Activated T-cell treated with anti-CD3 and anti-CD28 coated beads for 48 hours (primary cell): Measurements from ENCODE around the gene ZFAND3.
"Not testable (repeated sequence)": the region's sequence is repeated elsewhere in the genome, so short reads cannot be mapped to it uniquely, and the experiment has no call there.

ENCODE experiments used
- DNase-seq: peaks from one replicate; pipeline ENCODE4 v3.0.0-alpha.2; 2020; ENCODE audit warnings: low read depth

The ZFAND3 gene

GRCh38 chr6:37972994-37973757 is 153.6 kb downstream of the ZFAND3 start:
- no peak for DNase-seq

DNA sequence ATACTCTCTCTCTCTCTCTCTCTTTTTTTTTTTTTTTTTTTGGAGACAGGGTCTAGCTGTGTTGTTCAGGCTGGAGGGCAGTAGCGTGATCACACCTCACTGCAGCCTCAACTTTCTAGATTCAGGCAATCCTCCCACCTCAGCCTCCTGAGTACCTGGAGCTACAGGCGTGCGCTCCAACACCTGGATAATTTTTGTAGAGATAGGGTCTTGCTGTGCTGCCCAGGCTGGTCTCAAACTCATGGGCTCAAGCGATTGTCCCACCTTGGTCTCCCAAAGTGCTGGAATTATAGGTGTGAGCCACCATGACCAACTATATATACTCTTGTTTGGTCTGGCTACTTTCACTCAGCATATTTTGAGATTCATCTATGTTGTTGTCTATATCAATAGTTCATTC is 154.9 kb downstream of the ZFAND3 start:
- no peak for DNase-seq

DNA sequence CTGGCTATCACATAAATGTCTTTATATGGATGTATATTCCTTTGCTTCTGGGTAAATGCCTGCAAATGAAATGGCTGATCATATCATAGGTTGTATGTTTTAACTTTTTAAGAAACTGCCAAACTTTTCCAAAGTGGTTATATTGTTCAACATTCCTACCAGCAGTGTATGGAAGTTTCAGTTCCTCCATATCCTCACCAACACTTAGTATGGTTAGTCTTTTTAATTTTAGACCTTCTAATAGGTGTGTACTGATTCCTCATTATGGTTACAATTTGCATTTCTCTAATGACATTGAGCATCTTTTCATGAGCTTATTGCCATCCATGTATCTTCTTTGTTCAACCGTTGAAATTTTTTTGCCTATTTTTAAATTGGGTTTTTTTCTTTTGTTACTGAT is 155.4 kb downstream of the ZFAND3 start:
- no peak for DNase-seq

GRCh38 chr6:37977715-37978114 is 158.2 kb downstream of the ZFAND3 start:
- DNase-seq = no peak

DNA sequence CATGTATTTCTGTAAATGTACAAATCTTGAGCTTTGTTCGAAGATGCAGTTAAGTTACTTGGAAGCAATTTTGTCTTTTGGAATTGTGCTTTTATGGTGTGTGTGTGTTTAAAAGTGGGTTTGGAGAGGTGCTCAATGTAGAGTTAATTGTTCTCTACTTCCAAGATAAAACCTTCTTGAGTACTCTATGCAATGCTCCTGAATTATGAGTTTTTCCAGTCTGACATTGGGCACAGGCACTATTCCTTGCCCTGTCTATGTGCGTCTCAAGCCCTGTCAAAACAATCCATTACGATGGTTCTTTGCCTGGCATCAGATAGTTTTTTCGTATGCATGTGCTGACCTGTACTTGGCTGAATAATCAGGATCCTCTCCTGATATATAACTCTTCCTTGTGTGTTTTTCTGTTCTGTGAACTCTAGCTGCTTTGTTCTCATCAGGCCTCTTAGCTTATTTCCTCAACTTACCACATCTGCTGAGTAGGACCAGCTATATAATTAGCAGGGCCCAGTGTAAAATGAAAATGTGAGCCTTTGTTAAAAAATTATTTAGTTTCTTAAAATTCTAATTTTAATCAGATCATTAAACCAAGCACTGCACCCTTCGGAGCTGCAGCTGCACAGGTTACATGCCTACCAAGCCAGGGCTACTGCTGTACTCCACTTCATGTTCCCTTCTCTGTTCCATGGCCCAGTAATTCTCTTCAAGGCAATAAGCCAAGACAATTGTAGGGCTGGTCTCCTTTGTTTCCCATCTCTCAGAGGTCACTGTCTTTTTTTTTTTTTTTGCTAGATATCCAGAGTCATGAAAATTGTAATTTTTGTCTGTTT is 160.1 kb downstream of the ZFAND3 start:
- no peak for DNase-seq

DNA sequence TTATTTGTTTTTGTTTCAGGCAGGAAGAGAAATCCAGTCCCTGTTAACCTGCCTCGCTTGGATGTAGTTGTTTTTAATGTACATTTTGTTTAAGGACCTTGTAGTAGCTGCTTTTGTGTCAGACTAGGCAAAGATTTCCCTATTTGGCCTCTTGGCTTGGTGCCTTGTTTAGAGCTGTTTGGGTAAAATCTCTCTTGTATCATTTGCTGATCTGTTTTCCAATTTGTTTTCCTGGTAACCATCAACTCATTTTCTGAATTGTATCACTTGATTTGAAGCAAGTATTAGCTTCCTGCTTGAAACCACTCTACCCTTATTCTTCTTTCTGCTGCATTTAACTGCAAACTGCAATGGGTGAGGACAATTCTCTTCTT is 160.7 kb downstream of the ZFAND3 start:
- no peak for DNase-seq

DNA sequence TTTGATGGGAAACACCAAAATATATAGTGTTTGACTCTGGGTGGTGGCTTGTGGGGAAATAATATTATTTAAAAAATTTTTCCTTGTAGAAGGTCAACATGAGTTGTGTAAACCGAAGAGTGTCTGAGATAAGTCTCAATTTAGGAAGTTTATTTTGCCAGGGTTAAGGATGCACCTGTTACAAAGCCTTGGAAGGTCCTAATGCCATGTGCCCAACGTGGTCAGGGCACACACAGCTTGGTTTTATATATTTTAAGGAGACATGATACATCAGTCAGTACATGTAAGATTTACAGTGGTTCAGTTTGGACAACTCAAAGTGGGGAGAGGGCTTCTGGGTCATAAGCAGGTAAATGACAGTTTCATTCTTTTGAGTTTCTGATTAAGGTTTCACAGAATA is 162.1 kb downstream of the ZFAND3 start:
- DNase-seq = no peak

DNA sequence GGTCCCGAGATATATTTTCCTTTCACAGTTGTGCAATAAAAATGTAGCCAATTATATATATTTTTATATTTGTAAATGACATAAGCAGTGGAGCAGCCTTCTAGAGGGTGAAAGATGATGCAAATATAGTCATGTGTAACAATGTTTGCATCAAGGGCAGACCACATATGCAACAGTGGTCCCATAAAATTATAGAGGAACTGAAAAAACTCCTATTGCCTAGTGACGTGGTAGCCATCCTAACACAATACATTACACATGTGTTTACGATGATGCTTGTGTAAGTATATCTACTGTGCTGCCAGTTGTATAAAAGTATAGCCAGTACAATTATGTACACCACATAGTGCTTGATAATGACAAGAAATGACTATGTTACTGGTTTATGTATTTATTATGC is 162.8 kb downstream of the ZFAND3 start:
- DNase-seq = no peak

DNA sequence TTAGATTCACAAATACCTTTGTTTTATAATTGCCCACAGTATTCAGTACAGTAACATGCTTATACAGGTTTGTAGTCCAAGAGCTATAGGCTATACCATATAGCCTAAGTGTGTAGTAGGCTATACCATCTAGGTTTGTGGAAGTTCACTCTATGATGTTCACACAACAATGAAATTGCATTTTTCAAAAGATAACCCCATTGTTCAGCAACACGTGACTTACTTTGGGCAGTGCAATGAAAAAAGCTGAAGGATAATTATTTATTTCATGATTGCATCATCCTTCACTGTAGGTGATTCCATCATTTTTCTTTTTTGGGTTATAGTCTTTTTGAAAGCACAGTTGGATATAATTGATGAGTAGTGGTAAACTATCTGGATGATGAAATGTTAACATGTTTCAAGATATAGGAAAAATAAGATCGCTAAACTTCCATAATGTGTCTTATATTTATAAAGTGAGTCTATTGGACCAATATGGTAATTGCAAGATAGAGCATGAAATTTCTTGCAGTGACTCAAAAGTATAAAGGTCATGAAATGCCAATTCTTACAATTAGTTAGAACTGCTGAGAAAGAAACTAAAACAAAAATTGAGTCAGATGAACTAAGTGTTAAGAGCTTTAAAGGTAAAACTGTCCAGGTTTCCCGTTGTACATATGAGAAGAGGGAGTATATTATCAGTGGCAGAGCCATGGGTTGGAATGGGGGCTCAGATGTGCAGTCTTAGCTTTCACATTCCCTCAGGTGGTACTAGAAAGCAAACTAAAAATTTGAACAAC is 164.4 kb downstream of the ZFAND3 start:
- no peak for DNase-seq

DNA sequence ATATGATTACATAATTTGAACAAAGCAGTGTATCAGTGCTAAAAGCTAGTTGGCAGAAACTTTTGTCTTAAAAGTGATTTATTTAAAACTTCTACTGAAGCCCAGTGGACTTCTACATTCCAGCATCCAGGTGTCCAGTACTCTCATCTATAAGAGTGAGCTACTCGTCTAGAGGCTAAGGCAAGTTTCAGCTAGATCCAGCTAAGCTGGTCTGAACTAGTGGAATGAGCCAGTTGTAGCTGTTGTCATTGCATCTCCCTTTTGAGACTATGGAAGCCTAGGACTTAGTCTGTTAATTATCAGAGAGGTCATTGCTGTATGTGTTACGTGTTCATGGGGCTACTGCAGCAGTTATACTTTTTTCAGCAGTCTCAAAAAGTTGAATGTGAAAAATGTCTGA is 165.1 kb downstream of the ZFAND3 start:
- no peak for DNase-seq

DNA sequence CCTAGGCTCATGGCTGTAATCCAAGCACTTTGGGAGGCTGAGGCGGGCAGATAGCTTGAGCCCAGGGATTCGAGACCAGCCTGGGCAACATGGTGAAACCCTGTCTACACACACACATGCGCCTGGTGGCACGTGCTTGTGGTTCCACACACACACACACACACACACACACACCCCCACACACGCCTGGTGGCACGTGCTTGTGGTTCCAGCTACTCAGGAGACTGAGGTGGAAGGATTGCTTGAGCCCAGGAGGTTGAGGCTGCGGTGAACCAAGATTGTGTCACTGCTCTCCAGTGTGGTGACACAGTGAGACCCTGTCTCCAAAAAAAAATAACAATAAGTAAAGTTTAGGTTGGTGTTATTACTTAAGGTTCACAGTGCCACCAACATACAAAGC is 165.8 kb downstream of the ZFAND3 start:
- DNase-seq = peak; percentile 30

DNA sequence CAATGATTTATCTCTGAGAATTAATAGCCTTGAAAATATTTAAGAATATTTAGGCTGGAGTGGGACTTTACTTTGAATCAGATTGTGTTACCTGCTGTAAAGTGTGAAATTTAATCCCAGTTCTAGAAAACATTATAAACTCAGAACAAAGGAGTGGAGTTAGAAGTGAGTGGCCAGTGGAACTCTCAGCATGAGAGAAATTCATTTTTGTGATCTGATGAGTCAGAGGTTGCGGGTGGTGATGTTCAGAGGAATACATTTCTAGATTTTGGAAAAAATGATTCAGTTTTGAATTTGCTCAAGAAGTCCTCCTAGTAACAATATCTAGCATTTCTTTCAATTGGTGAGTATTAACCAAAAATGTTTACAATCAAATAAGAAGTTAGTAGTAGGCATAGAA is 167.5 kb downstream of the ZFAND3 start:
- no peak for DNase-seq

DNA sequence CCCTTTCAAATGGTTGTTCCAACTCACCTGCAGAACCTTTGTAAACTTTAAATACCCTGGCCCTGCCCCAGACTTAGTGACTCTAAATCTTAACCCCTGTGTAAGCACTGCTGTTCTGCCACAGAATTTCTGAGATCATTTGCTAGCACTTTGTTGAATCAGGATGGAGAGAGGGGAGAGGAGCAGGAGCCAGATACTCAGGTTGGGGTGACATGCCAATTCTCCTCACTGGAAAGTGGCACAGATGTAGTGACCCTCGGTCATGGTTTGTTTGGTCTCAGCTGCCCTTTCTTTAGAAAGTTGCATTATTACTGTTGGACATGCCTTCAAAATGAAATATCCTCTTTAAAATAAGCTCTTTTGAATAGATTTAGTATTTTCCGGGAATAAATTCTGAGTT is 168.0 kb downstream of the ZFAND3 start:
- no peak for DNase-seq

DNA sequence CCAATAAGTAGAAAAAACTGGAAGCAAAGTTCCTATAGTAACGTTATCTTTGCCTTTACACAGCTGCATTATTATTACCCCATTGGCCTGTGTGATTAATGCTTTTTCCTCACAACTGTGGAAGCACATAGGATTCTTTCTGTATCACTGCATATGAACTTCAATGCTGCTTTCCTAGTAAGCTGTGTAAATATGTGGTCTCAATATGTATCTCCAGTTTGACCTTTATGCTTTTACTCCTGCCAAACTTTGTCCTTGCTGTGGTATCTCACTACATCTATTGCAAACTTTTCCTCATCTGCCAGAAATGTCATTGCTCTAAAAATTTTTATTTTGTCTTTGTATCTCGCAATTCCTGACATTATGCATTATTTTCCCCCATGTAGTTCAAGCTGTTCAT is 168.6 kb downstream of the ZFAND3 start:
- no peak for DNase-seq

GRCh38 chr6:37988696-37989095 is 169.2 kb downstream of the ZFAND3 start:
- DNase-seq = no peak

GRCh38 chr6:37990762-37991525 is 171.4 kb downstream of the ZFAND3 start:
- DNase-seq = no peak

DNA sequence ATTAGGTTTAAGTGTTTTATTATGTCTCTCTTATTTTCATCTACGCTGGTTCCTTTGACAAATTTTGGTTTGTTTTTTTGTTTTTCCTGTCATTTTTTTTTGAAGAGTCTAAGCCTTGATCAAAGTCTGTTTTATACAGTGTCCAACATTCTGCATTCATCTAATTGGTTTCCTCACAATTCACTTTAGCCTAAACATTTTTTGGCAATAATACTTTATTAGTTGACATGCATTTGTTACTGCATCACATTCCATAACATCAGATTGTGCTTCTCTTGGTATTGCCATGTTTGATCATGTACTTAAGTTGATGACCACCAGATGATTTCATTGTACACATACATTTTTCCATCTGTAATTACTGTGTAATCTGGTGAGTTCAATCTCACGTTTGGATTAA is 173.2 kb downstream of the ZFAND3 start:
- no peak for DNase-seq

- DNase-seq = not testable (repeated sequence)
Measured at GRCh38 chr6:37993194-37993593, 173.7 kb downstream of the ZFAND3 start.

GRCh38 chr6:37993596-37993995 is 174.1 kb downstream of the ZFAND3 start:
- DNase-seq = no peak

DNA sequence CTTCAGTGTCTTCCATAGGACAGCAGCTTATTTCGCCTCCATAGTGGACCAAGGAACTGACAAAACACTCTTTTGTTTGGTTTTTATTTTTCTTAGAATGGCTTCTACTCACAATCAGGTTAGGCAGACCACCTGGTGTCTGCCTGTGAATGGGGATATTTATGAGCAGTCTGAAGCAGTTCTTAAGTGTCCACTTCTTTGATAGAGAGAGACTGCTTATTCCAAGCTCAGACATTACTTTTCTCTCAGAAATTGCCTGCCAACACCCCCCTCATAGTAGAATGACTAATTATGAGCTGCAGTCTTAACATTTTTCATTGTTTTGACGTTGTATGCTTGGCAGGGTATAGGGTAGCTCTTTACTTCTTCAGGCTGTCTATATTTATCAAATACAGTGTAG is 174.7 kb downstream of the ZFAND3 start:
- DNase-seq = no peak

GRCh38 chr6:37998366-37998765 is 178.8 kb downstream of the ZFAND3 start:
- no peak for DNase-seq

DNA sequence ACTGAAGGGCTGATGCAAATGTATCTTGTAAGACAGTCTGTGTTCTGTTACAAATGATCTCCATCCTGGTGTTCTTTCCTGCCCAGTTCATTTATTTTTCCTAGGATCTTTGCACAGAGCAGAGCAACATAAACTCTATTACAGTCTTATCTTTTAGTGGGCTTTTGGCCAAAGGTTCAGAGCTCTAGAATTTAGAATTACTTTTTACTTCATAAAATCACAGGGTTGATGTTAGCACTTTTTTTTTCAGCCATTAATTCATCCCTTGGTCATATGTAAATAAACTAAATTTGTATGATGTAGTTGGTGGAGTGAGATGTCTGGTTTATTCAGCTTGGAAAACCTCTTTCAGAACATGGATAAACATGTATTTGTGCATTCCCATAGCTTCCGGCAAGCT is 181.9 kb downstream of the ZFAND3 start:
- DNase-seq = no peak
